Measurements from ENCODE around the gene B3GNT8. TPM values are rescaled to one million over a fixed set of nuclear protein-coding genes. Genes with fewer than 3 reads are reported as not detected.

Gene B3GNT8
- total RNA-seq, 1 experiment from 2014 or later = 0.10 TPM

- POLR2A ChIA-PET = no interaction called here
- no peak for TF ChIP-seq POLR2AphosphoS5 (IDR thresholded peaks at IDR 0.05; ENCODE audit: low read depth, low read length)
- TF ChIP-seq CTCF (IDR thresholded peaks at IDR 0.05) = 0 out of 2 replicates have a peak, but pooled peaks have one; percentile 8
- Histone ChIP-seq H3K4me1 (ENCODE audit: control insufficient read depth, insufficient read depth, low read length) (no peaks in the 10 kb centered on the region), H3K27ac (ENCODE audit: low read length) (no peak overlapping the region), H3K27me3 (ENCODE audit: control insufficient read depth, insufficient read depth, low read length) (peaks cover 3% of the 10 kb centered on the region; the same call in 1 of the 2 replicates), H3K9me3 (ENCODE audit: control insufficient read depth, insufficient read depth, low read depth, low read length) (no peaks in the 10 kb centered on the region), H3K4me3 (ENCODE audit: low read depth in 2 of 2, low read length in 2 of 2) (no peak overlapping the region), H3K36me3 (ENCODE audit: control insufficient read depth, insufficient read depth, low read length) (no peaks in the 10 kb centered on the region)
- CTCF ChIA-PET = no interaction called here
- in situ Hi-C loops (cut with HindIII; ENCODE audit: low pct_unique_long_range_greater_than_20kb, low sequenced_read_pairs) (no loop called here), intact Hi-C loops (cut with micrococcal nuclease; ENCODE audit: unreplicated experiment) (no loop called here)
- no TSS peak for BruUV-seq (replicated peaks)
- ATAC-seq (no peak), DNase-seq (ENCODE audit: low read depth, low spot score) (no peak)
Measured at GRCh38 chr19:41452584-41453275, 25.6 kb upstream of the B3GNT8 start.

GRCh38 chr19:41449865-41450178 lies 22.6 kb upstream of the B3GNT8 start:
- in situ Hi-C loops (cut with HindIII; ENCODE audit: low pct_unique_long_range_greater_than_20kb, low sequenced_read_pairs) = no loop called here
- H3K27me3 ChIP-seq (ENCODE audit: control insufficient read depth, insufficient read depth, low read length) = no peaks in the 10 kb centered on the region
- no peak for TF ChIP-seq REST (IDR thresholded peaks at IDR 0.05; ENCODE audit: insufficient read depth in 1 of 2, low read depth in 2 of 2, low read length in 1 of 2)
- TF ChIP-seq POLR2AphosphoS5 (IDR thresholded peaks at IDR 0.05; ENCODE audit: low read depth, low read length) = no peak
- no peak for TF ChIP-seq SIN3A (IDR thresholded peaks at IDR 0.05; ENCODE audit: borderline replicate concordance, insufficient read depth, low read depth, low read length)
- TF ChIP-seq TCF7L2 (IDR thresholded peaks at IDR 0.05; ENCODE audit: low read depth, low read length) = no peak
- TF ChIP-seq CTCF (IDR thresholded peaks at IDR 0.05) = no peak
- ATAC-seq = peak; percentile 61
- POLR2A ChIA-PET = no interaction called here
- intact Hi-C loops (cut with micrococcal nuclease; ENCODE audit: unreplicated experiment) = loop anchor here (2.0 kb wide), 1 partner anchor 113 kb away; no protein-coding TSS in a partner anchor
- H3K9me3 ChIP-seq (ENCODE audit: control insufficient read depth, insufficient read depth, low read depth, low read length) = no peaks in the 10 kb centered on the region
- CTCF ChIA-PET = interaction anchor here (2.1 to 2.7 kb wide), 2 partner anchors 114 to 120 kb away, joined by 11 read pairs; no protein-coding TSS in a partner anchor
- BruUV-seq (replicated peaks) = no TSS peak
- no peaks in the 10 kb centered on the region for H3K36me3 ChIP-seq (ENCODE audit: control insufficient read depth, insufficient read depth, low read length)
- no peak for DNase-seq (ENCODE audit: low read depth, low spot score)
- no peaks in the 10 kb centered on the region for H3K4me1 ChIP-seq (ENCODE audit: control insufficient read depth, insufficient read depth, low read length)
- H3K4me3 ChIP-seq (ENCODE audit: low read depth in 2 of 2, low read length in 2 of 2) = no peak overlapping the region
- no peak overlapping the region for H3K27ac ChIP-seq (ENCODE audit: low read length)
